HG03575 (cell line): ENCODE results near the gene RAD51B.

ENCODE experiments used
- ATAC-seq: cut with Tn5 transposase; IDR thresholded peaks from one replicate; pipeline ENCODE4 v1.9.1; 2021; ENCODE audit not compliant: unreplicated experiment, insufficient number of reproducible peaks, low FRiP score; ENCODE audit errors: extremely low read depth

Gene RAD51B

DNA sequence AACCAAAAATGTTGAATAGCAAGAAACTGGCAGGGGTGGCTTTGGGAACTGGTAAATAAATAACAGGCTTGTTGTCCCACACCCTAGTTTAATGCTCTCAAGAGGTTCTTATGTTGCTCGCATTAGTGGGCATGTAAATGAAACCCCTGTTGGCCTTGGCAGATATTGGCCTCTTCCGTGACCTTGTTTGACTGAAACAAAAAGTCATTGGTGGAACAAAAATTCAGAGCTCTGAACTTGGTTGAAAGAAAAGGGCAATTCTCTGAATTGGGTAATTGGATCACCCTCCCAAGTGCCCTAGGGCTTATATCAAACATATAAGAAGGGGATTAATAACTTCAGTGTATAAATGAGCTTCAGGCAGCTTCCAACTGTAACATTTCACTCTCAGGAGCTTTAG is 547.1 kb downstream of the RAD51B start:
- ATAC-seq = no peak

DNA sequence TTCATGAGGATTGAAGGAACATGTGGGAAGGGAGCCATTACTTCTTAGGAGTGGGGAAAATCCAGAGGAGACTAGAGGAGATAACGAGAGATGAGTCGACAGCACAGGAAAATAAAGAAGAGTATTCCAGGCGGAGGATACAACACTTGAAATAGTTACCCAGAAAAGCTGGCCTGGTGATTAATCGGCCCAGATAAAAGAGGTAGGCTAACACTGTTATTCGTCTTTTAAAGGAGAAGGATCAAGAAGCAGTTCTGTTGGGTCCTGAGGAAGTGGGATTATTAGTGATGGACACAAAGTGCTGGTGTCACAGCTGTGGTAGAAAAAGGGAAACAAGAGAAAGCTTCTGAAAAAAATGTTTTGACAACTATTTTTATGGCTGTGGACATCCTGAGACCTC is 548.0 kb downstream of the RAD51B start:
- ATAC-seq = no peak

DNA sequence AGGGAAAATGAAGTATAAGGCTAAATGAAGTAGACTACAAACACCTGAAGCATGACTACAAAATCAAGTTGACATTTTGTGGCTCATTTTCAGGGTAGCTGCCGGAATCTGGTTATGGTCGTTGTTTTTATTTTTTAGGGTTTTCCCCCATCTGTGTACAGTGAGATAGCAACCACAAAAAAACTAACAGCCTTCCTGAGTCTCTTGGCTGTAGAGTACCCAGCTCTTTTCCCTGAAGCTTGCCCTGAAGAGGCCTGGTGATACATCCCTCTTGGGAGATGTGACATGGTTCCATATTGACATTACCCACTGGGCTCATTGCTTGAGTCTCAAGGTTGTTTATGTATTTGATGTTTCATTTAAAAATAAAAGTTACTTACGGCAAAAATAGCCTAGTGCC is 549.3 kb downstream of the RAD51B start:
- ATAC-seq = no peak

DNA sequence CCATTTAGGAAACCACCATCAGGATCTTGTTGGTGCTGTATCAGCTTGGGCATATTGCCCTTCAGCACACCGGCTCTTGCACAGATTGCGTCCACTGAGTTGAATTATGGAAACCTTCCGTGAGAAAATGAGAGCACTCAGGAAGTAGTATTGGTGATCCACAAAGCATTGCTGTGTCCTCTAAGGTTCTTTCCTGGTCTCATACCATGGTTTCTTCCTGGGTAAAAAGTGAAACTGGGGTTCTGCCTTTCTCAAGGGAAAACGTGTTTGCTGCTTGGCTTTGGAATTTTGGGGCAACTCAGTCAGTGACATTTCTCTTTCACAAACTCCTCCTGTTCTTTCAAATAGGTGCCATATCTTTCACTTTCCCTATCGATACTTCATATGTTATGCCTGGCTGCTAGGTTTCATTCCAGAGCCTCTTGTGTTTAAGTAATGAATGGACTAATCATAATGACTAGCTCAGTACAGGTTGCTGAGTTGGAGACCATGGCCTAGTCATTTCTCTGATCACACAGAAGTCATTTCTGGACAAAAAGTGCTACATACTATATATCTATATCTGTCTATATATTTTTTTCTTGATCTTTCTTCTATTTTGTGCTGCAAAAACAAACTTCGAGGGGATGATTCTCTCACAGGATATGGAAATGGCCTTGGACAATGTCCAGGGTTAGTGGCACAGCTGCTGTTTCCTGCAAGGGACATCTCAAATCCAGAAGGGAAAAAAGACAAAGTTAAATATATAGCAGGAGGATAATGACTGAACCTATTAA is 549.9 kb downstream of the RAD51B start:
- ATAC-seq = no peak

DNA sequence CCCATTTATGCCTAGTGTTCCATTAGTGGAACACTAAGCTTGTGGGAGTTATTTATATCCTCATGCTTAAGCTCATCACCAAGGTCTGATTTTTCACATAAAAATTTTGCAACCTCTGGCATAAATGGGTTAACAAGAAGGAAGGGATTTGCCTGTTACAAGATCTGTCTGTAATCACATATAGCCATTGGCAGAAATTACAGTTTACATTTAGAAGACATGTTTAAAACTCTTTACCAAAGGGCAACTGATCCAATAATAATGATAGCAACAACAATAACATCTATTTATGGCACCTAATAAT is 550.4 kb downstream of the RAD51B start:
- ATAC-seq = no peak

DNA sequence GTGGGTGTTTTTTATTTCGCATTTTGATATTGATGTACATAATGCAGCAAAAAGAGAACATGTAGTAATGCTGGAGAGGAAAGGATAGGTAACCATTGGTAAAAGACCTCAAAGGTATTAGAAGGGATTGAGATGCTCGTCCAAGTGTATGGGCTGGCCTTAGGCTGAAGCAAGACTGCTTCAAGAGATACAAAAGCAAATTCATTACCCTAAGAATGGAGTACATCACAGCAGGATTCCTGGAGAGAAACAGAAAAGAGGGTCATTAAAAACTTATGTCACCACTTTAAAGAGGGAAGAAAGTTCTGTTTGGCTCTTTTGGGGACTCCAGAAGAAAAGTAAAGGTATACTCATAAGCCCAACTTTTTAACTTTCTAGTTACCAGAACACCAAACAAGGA is 552.8 kb downstream of the RAD51B start:
- ATAC-seq = no peak

DNA sequence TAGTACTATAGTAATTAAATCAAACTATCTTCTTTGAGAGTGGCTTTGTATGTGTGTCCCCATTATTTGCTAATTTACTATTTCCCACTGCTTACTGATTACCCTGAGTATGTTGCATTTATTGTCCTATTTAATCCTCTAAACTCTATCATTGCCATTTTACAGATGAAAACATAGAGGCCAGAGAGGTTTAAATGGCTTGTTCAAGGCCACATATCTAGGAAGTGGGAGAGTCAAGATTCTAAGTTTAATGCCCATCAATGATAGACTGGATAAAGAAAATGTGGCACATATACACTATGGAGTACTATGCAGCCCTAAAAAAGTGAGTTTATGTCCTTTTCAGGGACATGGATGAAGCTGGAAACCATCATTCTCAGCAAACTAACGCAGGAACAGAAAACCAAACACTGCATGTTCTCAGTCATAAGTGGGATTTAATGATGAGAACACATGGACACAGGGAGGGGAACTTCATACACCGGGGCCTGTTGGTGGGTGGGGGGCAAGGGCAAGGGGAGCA is 553.6 kb downstream of the RAD51B start:
- no peak for ATAC-seq

DNA sequence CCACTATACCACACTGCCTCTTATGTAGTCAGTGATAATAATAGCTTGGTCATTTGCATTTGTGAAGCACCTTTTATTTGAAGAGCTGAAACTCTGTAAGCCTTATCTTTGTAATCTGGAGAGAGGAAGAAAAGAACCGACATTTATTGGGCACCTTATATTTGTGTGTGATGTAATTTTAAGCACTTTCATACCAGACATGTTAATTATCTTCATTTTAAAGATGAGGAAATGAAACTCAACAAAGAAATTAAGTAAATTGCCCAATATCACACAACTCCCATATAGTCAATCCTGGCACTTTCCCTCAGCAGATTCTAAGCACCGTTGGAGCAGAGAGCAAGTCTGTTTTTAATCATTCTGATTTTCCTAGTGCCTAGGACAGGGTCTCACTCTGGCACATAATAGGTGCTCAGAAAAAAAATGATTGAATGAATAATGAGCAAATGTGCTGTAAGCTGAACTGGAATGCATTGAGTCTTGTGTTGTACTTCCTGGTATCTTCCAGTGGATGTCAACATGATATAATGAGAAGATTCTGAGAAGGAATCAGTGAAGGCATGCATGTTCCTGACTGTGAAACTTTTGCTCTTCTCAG is 554.4 kb downstream of the RAD51B start:
- no peak for ATAC-seq

DNA sequence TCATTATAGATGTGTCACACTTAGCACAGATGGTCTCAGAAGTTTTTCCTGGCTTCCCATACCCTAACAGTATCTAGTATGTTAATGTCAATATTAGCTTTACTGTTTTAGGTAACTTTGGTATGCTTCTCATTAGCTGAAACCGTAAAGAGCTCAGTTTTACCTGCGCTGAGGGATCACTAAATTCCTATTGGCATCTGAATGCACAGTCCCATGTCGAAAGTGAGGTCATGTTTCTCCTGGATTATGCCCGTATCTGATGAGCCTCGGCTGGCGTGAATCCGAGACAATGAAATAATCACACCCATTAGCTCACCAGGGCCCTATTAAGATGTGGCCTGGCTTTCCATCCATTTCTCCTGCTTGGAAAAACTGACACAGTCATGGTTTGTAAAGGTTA is 555.1 kb downstream of the RAD51B start:
- ATAC-seq = no peak

DNA sequence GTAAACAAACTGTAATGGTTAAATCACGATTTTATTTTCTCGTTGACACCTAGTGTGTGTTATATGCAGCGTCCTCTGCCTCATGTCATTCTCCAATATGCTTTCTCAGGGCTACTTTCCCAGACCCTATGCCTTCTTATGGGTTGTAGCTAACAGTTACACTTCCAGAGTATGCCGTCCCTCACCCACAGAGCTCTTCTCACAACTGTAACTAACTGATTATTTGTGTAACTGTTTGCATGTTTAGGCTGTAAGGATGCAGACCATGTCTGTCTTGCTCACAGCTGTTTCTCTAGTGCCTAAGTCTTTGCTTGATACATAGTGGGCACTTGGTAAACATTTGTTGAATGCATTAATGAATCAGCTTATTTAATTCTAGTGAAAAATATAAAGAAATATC is 555.8 kb downstream of the RAD51B start:
- no peak for ATAC-seq

DNA sequence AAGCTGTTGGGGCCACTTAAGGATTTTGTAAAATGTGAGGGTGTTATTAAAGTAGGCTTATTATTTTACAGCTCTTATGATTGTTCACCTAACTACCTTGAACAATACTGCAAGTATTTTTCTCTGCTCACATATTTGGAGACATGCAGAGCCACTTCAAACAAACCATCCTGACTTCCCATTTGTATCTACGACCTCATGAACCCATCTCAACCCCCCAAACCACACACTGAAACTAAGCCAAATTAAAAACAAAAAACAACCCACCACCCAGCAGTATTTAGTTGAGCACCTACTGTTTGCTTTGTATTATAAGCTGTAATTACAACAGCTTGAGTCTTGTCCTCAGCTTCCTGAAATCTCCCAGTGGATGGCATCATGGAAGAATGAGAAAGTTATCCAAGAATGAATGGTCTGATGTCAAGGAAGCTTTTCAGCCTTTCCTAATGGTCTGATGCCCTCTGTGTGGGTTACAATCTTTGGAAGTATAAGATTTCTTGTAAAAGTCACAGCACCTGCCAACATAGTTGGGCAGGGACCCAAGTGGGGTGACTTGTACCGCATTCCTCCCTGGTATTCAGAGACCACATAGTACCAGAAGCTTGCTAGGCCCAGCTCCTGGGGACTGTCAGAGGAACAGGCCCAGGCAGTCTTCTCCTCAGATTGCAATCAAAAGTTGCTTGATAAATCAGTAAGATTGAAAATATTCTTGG is 556.6 kb downstream of the RAD51B start:
- no peak for ATAC-seq

DNA sequence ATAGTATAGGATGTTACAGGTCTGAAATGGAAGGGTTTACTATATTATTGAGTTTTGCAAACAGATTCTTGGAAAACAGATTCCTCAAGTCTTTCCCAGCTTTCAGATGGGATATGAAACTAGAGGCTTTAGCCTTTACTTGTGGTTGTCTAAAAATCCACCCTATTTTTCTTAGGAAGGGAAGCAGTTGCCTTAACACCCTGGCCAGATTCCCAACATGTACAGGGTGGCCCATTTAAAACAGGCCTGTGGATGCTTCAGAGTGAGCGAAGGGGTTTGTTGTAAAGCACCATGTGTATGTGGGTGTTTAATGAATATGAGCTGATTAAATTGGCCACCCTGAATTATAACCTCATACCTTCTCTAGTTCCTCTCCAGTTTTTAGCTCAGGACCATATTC is 557.4 kb downstream of the RAD51B start:
- no peak for ATAC-seq

DNA sequence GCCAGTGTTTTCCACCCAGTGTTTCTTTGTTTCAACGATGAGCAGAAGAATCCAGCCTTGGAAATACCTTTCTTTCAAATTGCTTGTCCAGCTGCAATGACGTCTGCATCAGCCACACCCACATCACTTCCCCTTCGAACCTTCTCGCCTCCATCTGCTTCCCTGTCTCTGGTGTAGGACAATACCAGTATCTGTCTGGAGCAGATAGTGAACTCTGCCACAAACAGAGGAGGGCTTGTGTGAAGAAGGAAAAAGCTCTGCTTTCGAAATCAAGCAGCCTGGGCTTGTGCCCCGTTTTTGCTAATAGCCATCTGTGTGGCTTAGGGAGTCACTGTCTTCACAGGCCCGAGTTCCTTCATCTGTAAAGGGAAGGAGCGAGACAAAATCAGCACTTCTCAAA is 557.9 kb downstream of the RAD51B start:
- no peak for ATAC-seq

DNA sequence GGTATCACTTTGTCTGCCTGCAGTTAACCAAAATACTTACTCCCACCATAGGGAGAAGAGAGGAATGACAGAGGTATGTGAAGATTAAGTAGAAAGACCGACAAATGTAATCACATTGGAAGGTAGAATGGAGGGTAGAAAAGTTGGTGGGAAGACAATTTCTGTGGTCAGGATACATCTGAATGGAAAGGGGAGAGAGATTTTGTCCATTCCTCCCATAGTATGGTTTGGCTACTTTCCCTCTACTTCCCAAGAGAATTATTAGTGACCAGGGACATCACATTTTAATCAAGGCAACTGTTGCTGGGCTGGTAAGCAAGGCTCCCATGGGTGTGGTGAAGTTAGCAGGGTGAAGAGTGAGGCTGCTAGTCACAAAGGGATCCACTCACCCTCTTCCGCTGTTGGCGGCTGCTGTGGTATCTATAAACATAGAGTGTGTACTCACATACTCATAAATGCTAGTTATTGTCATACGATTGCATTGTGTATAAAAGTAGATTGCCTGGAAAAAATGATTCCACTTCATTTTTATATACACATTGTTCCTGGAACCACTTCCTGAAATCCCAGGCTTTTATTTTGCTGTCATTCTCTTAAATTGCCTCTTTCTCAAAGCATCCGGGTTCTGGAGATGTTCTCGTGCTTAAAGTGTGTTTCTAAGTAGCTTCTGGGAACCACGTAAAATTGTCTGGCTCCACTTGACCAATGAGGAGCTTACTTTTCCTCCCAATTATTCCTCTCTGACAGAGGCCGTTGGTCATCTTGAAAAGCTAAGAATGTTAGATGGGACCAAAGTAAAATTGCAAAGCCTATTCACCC is 560.1 kb downstream of the RAD51B start:
- ATAC-seq = no peak

DNA sequence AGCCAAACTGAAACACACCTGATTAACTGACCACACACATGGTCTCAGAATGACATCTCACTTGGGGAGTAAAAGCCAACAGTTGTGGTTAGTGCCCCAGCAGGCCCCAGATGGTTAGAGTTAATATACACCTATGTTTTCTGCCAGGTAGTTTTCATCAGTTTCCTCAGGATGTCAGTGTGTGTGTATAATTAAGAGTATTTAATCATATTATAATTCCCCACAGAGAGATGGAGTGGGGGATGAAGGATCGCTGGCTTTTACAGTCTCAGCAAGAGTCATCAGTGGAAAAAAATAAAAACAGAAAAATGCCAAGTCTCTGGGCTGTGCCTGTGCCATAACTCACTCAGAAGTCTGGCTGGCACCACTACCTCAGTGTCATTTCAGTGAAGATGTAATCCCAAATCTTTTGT is 560.8 kb downstream of the RAD51B start:
- ATAC-seq = no peak

DNA sequence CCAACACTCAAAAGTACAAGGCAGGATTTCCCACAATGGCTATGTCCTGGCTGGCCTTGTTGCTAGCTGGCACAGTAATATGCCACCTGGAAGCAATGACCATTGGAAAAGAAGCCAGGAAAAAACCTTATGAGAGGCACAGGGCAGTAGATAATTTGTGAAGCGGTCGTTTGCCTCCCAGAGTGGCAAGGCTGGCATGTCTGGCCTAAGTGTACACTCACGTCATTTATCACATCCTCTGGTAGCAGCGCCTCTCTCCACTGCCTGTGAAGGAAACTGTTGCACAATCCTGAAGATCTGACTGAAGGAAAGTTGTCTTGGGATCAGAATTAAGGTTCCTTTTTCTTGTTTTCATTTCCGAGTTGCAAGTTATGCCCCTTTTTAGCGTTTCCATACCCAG is 564.8 kb downstream of the RAD51B start:
- ATAC-seq = no peak

DNA sequence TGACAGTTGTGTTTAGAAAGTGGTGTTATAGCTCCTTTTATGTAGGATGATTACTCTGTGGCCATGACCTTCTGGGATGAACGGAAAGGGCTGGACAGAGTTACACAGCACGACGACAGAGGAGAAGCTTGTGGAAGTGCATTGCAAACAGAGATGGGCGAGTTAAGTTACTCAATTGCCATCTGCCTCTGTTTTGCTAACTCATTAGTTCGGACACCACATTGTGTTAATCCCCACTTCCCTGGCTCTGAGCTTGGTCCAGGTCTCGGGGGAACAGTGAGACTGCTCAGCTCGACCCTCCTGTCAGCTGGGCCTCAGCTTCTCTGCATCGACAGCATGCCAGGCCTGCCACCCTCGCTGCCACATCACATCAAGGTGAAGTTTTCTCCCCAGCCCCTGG is 565.3 kb downstream of the RAD51B start:
- no peak for ATAC-seq

DNA sequence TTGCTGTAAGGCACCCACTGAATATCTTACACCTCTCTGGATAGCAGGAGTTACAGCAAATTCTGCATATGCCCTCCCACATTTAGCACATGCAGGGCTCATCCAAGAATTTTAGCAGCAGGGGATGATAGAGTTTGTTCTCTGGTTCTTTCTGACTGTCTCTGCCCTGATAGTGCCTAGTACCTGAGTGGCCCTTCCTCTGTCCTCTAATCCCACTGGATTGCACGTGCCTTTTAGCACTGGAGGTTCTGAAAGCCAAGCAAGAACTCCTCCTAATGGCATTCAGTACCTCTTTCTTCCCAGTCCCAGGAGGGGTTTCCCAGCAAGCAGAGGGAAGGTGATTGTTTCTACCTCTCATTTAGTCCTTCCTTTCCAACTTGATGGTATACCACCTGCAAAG is 566.9 kb downstream of the RAD51B start:
- ATAC-seq = no peak

DNA sequence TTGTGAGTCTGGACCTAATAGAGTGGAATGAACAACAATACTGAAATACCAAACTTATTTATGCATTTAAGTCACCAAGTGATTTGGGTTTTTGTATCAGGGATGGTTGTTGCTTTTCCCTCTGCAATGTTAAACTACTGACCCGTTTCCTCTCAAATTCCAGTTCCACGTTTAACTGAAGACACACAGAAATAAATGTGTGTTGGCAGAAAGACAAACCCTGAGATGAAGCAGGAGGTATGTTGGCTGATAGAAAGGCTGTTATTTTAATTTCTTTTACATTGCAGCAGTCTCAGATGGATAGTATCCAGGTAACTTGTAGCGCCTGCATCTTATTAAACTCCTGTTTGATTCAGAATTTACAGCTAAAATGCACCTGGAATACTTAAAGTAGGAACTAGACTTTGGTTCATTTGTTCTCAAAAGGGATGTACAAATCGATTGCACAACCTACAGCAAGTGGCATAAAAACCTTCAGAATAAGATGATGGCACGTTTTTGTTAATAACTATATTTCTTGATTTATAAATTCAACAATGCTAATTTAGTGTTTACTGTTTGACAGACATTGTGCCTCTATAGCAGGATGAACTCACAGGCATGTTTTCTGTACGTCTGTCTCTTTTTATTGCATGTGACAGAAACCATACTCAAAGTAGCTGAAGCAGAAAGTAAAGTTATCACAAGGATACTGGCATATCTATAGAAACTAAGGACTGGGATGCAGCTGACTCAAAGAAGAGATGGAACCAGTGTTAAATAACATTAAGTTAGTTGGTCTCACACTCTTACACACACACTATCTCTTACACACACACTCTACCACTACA is 567.6 kb downstream of the RAD51B start:
- no peak for ATAC-seq
